CD14-positive monocyte (primary cell): Measurements from ENCODE around the gene RFNG. TPM values are rescaled to one million over a fixed set of nuclear protein-coding genes. Genes with fewer than 3 reads are reported as not detected.

Experiments used
- DNase-seq, 3 donors: peaks; one replicate each; pipeline ENCODE4 v3.0.0-alpha.2; 2011 to 2022
- H2AFZ ChIP-seq: 2 replicates; pipeline ENCODE4 v1.6.0; 2012; ENCODE audit warnings: mild to moderate bottlenecking, low read depth, low read length, inconsistent platforms; ENCODE audit not compliant: insufficient read depth, poor library complexity, severe bottlenecking
- H3K27ac ChIP-seq, 2 donors: 1 replicate in 1 of 2; 2 replicates in 1 of 2; pipeline ENCODE4 v1.5.1; 2012 to 2013; ENCODE audit warnings: low read length in 2 of 2, control low read depth in 1 of 2, inconsistent platforms in 1 of 2, low read depth in 1 of 2, mild to moderate bottlenecking in 1 of 2
- H3K27me3 ChIP-seq, 2 donors: one replicate each; pipeline versions ENCODE4 v1.6.0 to v1.6.1; 2011 to 2013; ENCODE audit warnings: low read length in 2 of 2; ENCODE audit not compliant: control insufficient read depth in 2 of 2, insufficient read depth in 2 of 2
- H3K36me3 ChIP-seq, 2 donors: replicated peaks in 1 of 2; 1 replicate in 1 of 2; 2 replicates in 1 of 2; pipeline versions ENCODE4 v1.5.1 to v1.6.1; 2012 to 2013; ENCODE audit warnings: low read length in 2 of 2, control low read depth in 1 of 2, inconsistent platforms in 1 of 2, mild to moderate bottlenecking in 1 of 2; ENCODE audit not compliant: insufficient read depth in 2 of 2, control insufficient read depth in 1 of 2
- H3K4me1 ChIP-seq, 2 donors: 1 replicate in 1 of 2; 2 replicates in 1 of 2; pipeline versions ENCODE4 v1.5.1 to v1.6.1; 2012 to 2013; ENCODE audit warnings: low read length in 2 of 2, control low read depth in 1 of 2, inconsistent platforms in 1 of 2, mild to moderate bottlenecking in 1 of 2, moderate library complexity in 1 of 2; ENCODE audit not compliant: insufficient read depth in 2 of 2, control insufficient read depth in 1 of 2
- H3K4me2 ChIP-seq: replicated peaks from 2 replicates; pipeline ENCODE3; 2012; ENCODE audit warnings: low read length, moderate library complexity, mild to moderate bottlenecking; ENCODE audit not compliant: poor library complexity, severe bottlenecking; ENCODE audit errors: extremely low read depth
- H3K4me3 ChIP-seq, 3 experiments: fragments of 200-600 bp in 1 of 3; sonication (generic) in 1 of 3; replicated peaks in 1 of 3; 1 replicate in 2 of 3; 2 replicates in 1 of 3; pipeline ENCODE4 v1.5.1; 2011 to 2013; ENCODE audit warnings: low read length in 3 of 3, mild to moderate bottlenecking in 3 of 3, control low read depth in 2 of 3, low read depth in 2 of 3, inconsistent platforms in 1 of 3, moderate library complexity in 1 of 3
- H3K79me2 ChIP-seq: 2 replicates; pipeline ENCODE4 v1.6.0; 2012; ENCODE audit warnings: mild to moderate bottlenecking, control low read depth, inconsistent platforms, low read length, moderate library complexity; ENCODE audit not compliant: insufficient read depth
- H3K9ac ChIP-seq: 2 replicates; pipeline ENCODE4 v1.6.0; 2017; ENCODE audit warnings: low read length, mild to moderate bottlenecking; ENCODE audit not compliant: insufficient read depth, poor library complexity, severe bottlenecking
- H3K9me3 ChIP-seq, 2 donors: replicated peaks in 1 of 2; 1 replicate in 1 of 2; 2 replicates in 1 of 2; pipeline versions ENCODE4 v1.5.1 to v1.6.1; 2012 to 2013; ENCODE audit warnings: low read length in 2 of 2, control low read depth in 1 of 2; ENCODE audit not compliant: control insufficient read depth in 1 of 2, insufficient read depth in 1 of 2
- H4K20me1 ChIP-seq: 2 replicates; pipeline ENCODE4 v1.6.0; 2012; ENCODE audit warnings: mild to moderate bottlenecking, low read length, control low read depth, moderate library complexity; ENCODE audit not compliant: insufficient read depth
- H3K27ac Mint-ChIP-seq, 7 donors: one replicate each; pipeline ENCODE4 v1.8.0; 2020; ENCODE audit warnings: mild to moderate bottlenecking in 7 of 7, mixed read lengths in 7 of 7, moderate library complexity in 6 of 7, inconsistent platforms in 2 of 7
- H3K27me3 Mint-ChIP-seq, 3 donors: one replicate each; pipeline ENCODE4 v1.8.0; 2021 to 2022; ENCODE audit warnings: low read depth in 3 of 3, mild to moderate bottlenecking in 3 of 3, mixed read lengths in 3 of 3, moderate library complexity in 3 of 3, inconsistent platforms in 1 of 3
- H3K36me3 Mint-ChIP-seq, 2 donors: one replicate each; pipeline ENCODE4 v1.8.0; 2020; ENCODE audit warnings: mixed read lengths in 2 of 2, inconsistent platforms in 1 of 2, mild to moderate bottlenecking in 1 of 2
- H3K4me1 Mint-ChIP-seq: one replicate; pipeline ENCODE4 v1.8.0; 2020; ENCODE audit warnings: mild to moderate bottlenecking, mixed read lengths
- H3K4me3 Mint-ChIP-seq, 2 donors: one replicate each; pipeline ENCODE4 v1.8.0; 2020; ENCODE audit warnings: mild to moderate bottlenecking in 2 of 2, mixed read lengths in 2 of 2, moderate library complexity in 1 of 2
- H3K9me3 Mint-ChIP-seq, 7 donors: one replicate each; pipeline ENCODE4 v1.8.0; 2020 to 2022; ENCODE audit warnings: mixed read lengths in 7 of 7, mild to moderate bottlenecking in 6 of 7, moderate library complexity in 6 of 7, inconsistent platforms in 2 of 7
- CTCF ChIP-seq: fragments of 200-600 bp; IDR thresholded peaks from one replicate; pipeline ENCODE4 v1.8.0; 2022; ENCODE audit warnings: antibody characterized with exemption, mild to moderate bottlenecking
- WGBS: methylation state at CpG from one replicate; pipeline ENCODE4 v1.1.5; 2013; ENCODE audit warnings: missing lambda C conversion rate; ENCODE audit not compliant: insufficient coverage; 5-methylcytosine and 5-hydroxymethylcytosine counted together
- intact Hi-C, 2 donors: fragments of 100-400 bp; cut with micrococcal nuclease; formaldehyde crosslinking; loops; one replicate each; pipeline versions ENCODE4 v1.15.0 to v1.15.1; 2023
- polyA plus RNA-seq, 3 donors: library from polyadenylated mRNA; depleted of rRNA in 1 of 3; unstranded in 2 of 3; stranded (reverse) in 1 of 3; fragments of 300-500 nt in 2 of 3; fragments of >200 nt in 1 of 3; fragmentation: Illumina TruSeq in 2 of 3; gene quantifications; 1 replicate in 2 of 3; 2 replicates in 1 of 3; pipeline ENCODE4 v1.2.3, GENCODE V29; 2012 to 2021

Gene RFNG
- polyA plus RNA-seq, 3 donors = 1.5 to 32.4 (median 4.1) TPM

- Mint-ChIP-seq H3K4me3 (no peak overlapping the region), H3K27ac (no peak overlapping the region), H3K4me1 (peaks cover 22% of the 10 kb centered on the region), H3K9me3 (peaks cover 0 to 5% (median 0%) of the 10 kb centered on the region in 7 donors), H3K36me3 (peaks cover 12 to 38% of the 10 kb centered on the region in 2 donors), H3K27me3 (peaks cover 11 to 23% (median 13%) of the 10 kb centered on the region in 3 donors)
- 99% methylated on average over 13 of the region's 13 CpGs for WGBS
- Histone ChIP-seq H2AFZ (no peak overlapping the region), H3K27me3 (peaks cover 6 to 10% of the 10 kb centered on the region in 2 donors), H3K4me3 (no peak overlapping the region), H4K20me1 (peaks cover 5% of the 10 kb centered on the region), H3K4me2 (no peak overlapping the region), H3K9ac (no peak overlapping the region), H3K79me2 (peaks cover 9% of the 10 kb centered on the region), H3K36me3 (peaks cover 0 to 4% of the 10 kb centered on the region in 2 donors), H3K9me3 (no peaks in the 10 kb centered on the region), H3K27ac (no peak overlapping the region), H3K4me1 (peaks cover 29 to 45% of the 10 kb centered on the region in 2 donors)
- TF ChIP-seq CTCF = no peak
- no peak for DNase-seq
- intact Hi-C loops = loop anchor here in 1 of 2 donors (10.0 kb wide), 1 partner anchor 297 kb away; no protein-coding TSS in a partner anchor
Observed at GRCh38 chr17:82028246-82028645, 23.4 kb downstream of the RFNG start.

- H3K4me1 ChIP-seq = peaks cover 34 to 49% of the 10 kb centered on the region in 2 donors
- H3K4me2 ChIP-seq = no peak overlapping the region
- TF ChIP-seq CTCF = no peak
- H3K27me3 ChIP-seq = no peaks in the 10 kb centered on the region
- 96% methylated on average over 23 of the region's 25 CpGs for WGBS
- H3K9me3 Mint-ChIP-seq = no peaks in the 10 kb centered on the region
- H3K4me3 ChIP-seq = no peak overlapping the region
- H3K4me3 Mint-ChIP-seq = no peak overlapping the region
- peaks cover 36% of the 10 kb centered on the region for H3K4me1 Mint-ChIP-seq
- peaks cover 12 to 34% of the 10 kb centered on the region in 2 donors for H3K36me3 Mint-ChIP-seq
- peaks cover 26% of the 10 kb centered on the region for H3K79me2 ChIP-seq
- H3K27me3 Mint-ChIP-seq = peaks cover 3 to 5% (median 4%) of the 10 kb centered on the region in 3 donors
- no peak overlapping the region for H3K27ac ChIP-seq
- H3K27ac Mint-ChIP-seq = no peak overlapping the region
- no peak overlapping the region for H3K9ac ChIP-seq
- H3K36me3 ChIP-seq = peaks cover 0 to 4% of the 10 kb centered on the region in 2 donors
- no peak overlapping the region for H2AFZ ChIP-seq
- intact Hi-C loops = loop anchor here in 1 of 2 donors (10.0 kb wide), 1 partner anchor 299 kb away; no protein-coding TSS in a partner anchor
- no peak for DNase-seq
- no peaks in the 10 kb centered on the region for H3K9me3 ChIP-seq
- H4K20me1 ChIP-seq = peaks cover 24% of the 10 kb centered on the region
Observed at GRCh38 chr17:82025401-82026107, 26.1 kb downstream of the RFNG start.
